Retinal pigment epithelial cell (primary cell): ENCODE data around the gene BOLL.
"Not testable (repeated sequence)": the region's sequence is repeated elsewhere in the genome, so short reads cannot be mapped to it uniquely, and the experiment has no call there.

Source experiments
- DNase-seq: peaks from one replicate; pipeline ENCODE4 v3.0.0-alpha.2; 2010; ENCODE audit warnings: low read depth
- H3K4me3 ChIP-seq: 2 replicates; pipeline ENCODE4 v1.5.1; 2011; ENCODE audit warnings: mild to moderate bottlenecking, low read length, control low read depth, moderate library complexity
- CTCF ChIP-seq: conservative IDR thresholded peaks from 2 replicates; pipeline ENCODE4 v1.5.1; 2011; ENCODE audit warnings: low read depth, low read length, control low read depth, inconsistent platforms

BOLL gene

GRCh38 chr2:197705121-197705911, 79.8 kb downstream of the BOLL start, which contains the start of gene MARS2:
TSS of gene MARS2 (plus strand) at chr2:197705369. CDS start at chr2:197705406, 37 bp downstream.
- peak within 1 kb of the TSS; percentile 88 for H3K4me3 ChIP-seq
- peak; percentile 55 for DNase-seq
- TF ChIP-seq CTCF: no peak

GRCh38 chr2:197704434-197705120, 80.5 kb downstream of the BOLL start:
- peak overlapping the region; percentile 74 for H3K4me3 ChIP-seq
- TF ChIP-seq CTCF: no peak
- no peak for DNase-seq

GRCh38 chr2:197700960-197701359, 84.2 kb downstream of the BOLL start:
- no peak for DNase-seq
- TF ChIP-seq CTCF: no peak
- no peak overlapping the region for H3K4me3 ChIP-seq

- not testable (repeated sequence) for H3K4me3 ChIP-seq, DNase-seq
Measured at GRCh38 chr2:197699724-197700123, 85.4 kb downstream of the BOLL start.

GRCh38 chr2:197696571-197696970, 88.5 kb downstream of the BOLL start:
- not testable (repeated sequence) for H3K4me3 ChIP-seq

GRCh38 chr2:197695971-197696370, 89.1 kb downstream of the BOLL start:
- not testable (repeated sequence) for DNase-seq, H3K4me3 ChIP-seq

More at GRCh38 chr2:197696571-197696970, 88.5 kb downstream of the BOLL start:
- DNase-seq: not testable (repeated sequence)

GRCh38 chr2:197695206-197695605, 89.9 kb downstream of the BOLL start:
- DNase-seq, H3K4me3 ChIP-seq: not testable (repeated sequence)

- TF ChIP-seq CTCF: no peak
- no peak for DNase-seq
- no peak overlapping the region for H3K4me3 ChIP-seq
Measured at GRCh38 chr2:197677483-197677882, 107.6 kb downstream of the BOLL start.

- no peak overlapping the region for H3K4me3 ChIP-seq
- no peak for DNase-seq
- TF ChIP-seq CTCF: no peak
Measured at GRCh38 chr2:197677056-197677455, 108.1 kb downstream of the BOLL start.
